SK-N-SH (cell line): ENCODE data around the gene CTPS1. TPM values are rescaled to one million over a fixed set of nuclear protein-coding genes. Genes with fewer than 3 reads are reported as not detected.

ENCODE experiments used
- CTCF ChIA-PET: fragments of 300-600, 350-600 bp; formaldehyde crosslinking; extraction: SDS; loops from one replicate; lab custom pipeline; 2021; lab: Yijun Ruan, JAX
- POLR2A ChIA-PET: fragments of 350-600 bp; sonication (Branson Sonifier 250); formaldehyde crosslinking; extraction: SDS; loops from one replicate; lab custom pipeline; 2020; ENCODE audit warnings: antibody characterized with exemption, inconsistent platforms; lab: Yijun Ruan, JAX
- DNase-seq: peaks from one replicate; pipeline ENCODE4 v3.0.0; 2012
- H2AFZ ChIP-seq: fragments of 200-600 bp; sonication (generic); 2 replicates; pipeline ENCODE4 v1.8.1; 2016; ENCODE audit warnings: antibody characterized with exemption, mild to moderate bottlenecking, low read depth
- H3F3A ChIP-seq: fragments of 200-600 bp; sonication (generic); replicated peaks from 2 replicates; pipeline ENCODE3; 2016; ENCODE audit warnings: antibody characterized with exemption, mild to moderate bottlenecking; ENCODE audit not compliant: insufficient read depth
- H3K27ac ChIP-seq, 2 experiments: fragments of 200-500 bp in 1 of 2; fragments of 200-600 bp in 1 of 2; sonication (Bioruptor generic) in 1 of 2; sonication (generic), shearing (Covaris generic) in 1 of 2; 2 replicates each; pipeline versions ENCODE4 v1.5.1 to v1.6.1; 2014 to 2016; ENCODE audit warnings: low read depth in 2 of 2, inconsistent platforms in 1 of 2, low read length in 1 of 2, mild to moderate bottlenecking in 1 of 2, mixed read lengths in 1 of 2
- H3K27me3 ChIP-seq: fragments of 200-600 bp; sonication (generic), shearing (Covaris generic); 2 replicates; pipeline ENCODE4 v1.6.1; 2016; ENCODE audit warnings: mixed run types; ENCODE audit not compliant: insufficient read depth
- H3K36me3 ChIP-seq, 2 experiments: fragments of 200-500 bp in 1 of 2; fragments of 200-600 bp in 1 of 2; sonication (Bioruptor generic) in 1 of 2; sonication (generic) in 1 of 2; replicated peaks in 1 of 2; 2 replicates each; pipeline versions ENCODE3 to v1.5.1; 2014 to 2016; ENCODE audit warnings: low read length in 1 of 2, mild to moderate bottlenecking in 1 of 2; ENCODE audit not compliant: insufficient read depth in 2 of 2, control insufficient read depth in 1 of 2
- H3K4me1 ChIP-seq, 2 experiments: fragments of 200-500 bp in 1 of 2; fragments of 200-600 bp in 1 of 2; sonication (Bioruptor generic) in 1 of 2; sonication (generic), shearing (Covaris generic) in 1 of 2; 2 replicates each; pipeline versions ENCODE4 v1.5.1 to v1.6.1; 2014 to 2016; ENCODE audit warnings: low read depth in 1 of 2, low read length in 1 of 2, mixed run types in 1 of 2; ENCODE audit not compliant: insufficient read depth in 2 of 2, control insufficient read depth in 1 of 2
- H3K4me2 ChIP-seq: fragments of 200-600 bp; sonication (generic), shearing (Covaris generic); 2 replicates; pipeline ENCODE4 v1.6.1; 2017; ENCODE audit warnings: mixed run types
- H3K4me3 ChIP-seq, 2 experiments: fragments of 200-500 bp in 1 of 2; fragments of 200-600 bp in 1 of 2; sonication (Bioruptor generic) in 1 of 2; sonication (generic), shearing (Covaris generic) in 1 of 2; 2 replicates each; pipeline versions ENCODE4 v1.5.1 to v1.8.1; 2014 to 2016; ENCODE audit warnings: low read depth in 2 of 2, inconsistent platforms in 1 of 2, low read length in 1 of 2, mild to moderate bottlenecking in 1 of 2, mixed read lengths in 1 of 2, moderate library complexity in 1 of 2
- H3K79me2 ChIP-seq: fragments of 200-600 bp; sonication (generic); 2 replicates; pipeline ENCODE4 v1.8.1; 2017; ENCODE audit warnings: mild to moderate bottlenecking; ENCODE audit not compliant: insufficient read depth
- H3K9ac ChIP-seq: fragments of 200-600 bp; sonication (generic); 2 replicates; pipeline ENCODE4 v1.6.1; 2017; ENCODE audit warnings: mixed run types
- H3K9me2 ChIP-seq: fragments of 200-600 bp; sonication (generic); 2 replicates; pipeline ENCODE4 v1.6.1; 2017; ENCODE audit warnings: mixed run types
- H3K9me3 ChIP-seq: fragments of 200-600 bp; sonication (generic); 2 replicates; pipeline ENCODE4 v1.6.1; 2017; ENCODE audit warnings: mixed run types, mild to moderate bottlenecking, moderate library complexity
- H4K20me1 ChIP-seq: fragments of 200-600 bp; sonication (generic); 2 replicates; pipeline ENCODE4 v1.6.1; 2017; ENCODE audit warnings: mild to moderate bottlenecking, mixed run types; ENCODE audit not compliant: insufficient read depth
- ELF1 ChIP-seq: IDR thresholded peaks from 2 replicates; pipeline ENCODE4 v1.4.0; 2012
- EP300 ChIP-seq, 2 experiments: IDR thresholded peaks; 2 replicates each; pipeline versions ENCODE4 v1.4.0 to v1.6.1; 2012; ENCODE audit warnings: borderline replicate concordance in 1 of 2, low read depth in 1 of 2, low read length in 1 of 2
- FOSL2 ChIP-seq: IDR thresholded peaks from 2 replicates; pipeline ENCODE4 v1.4.0; 2012; ENCODE audit warnings: low read depth, mild to moderate bottlenecking, moderate library complexity, borderline replicate concordance
- FOXJ3 ChIP-seq: sonication (generic); formaldehyde crosslinking; IDR thresholded peaks from 2 replicates; pipeline ENCODE4 v1.5.1; 2020; ENCODE audit warnings: mild to moderate bottlenecking, missing genetic modification reagents
- GABPA ChIP-seq: IDR thresholded peaks from 2 replicates; pipeline ENCODE4 v1.4.0; 2012; ENCODE audit warnings: low read depth, mild to moderate bottlenecking
- JUND ChIP-seq: IDR thresholded peaks from 2 replicates; pipeline ENCODE4 v1.4.0; 2012
- NRF1 ChIP-seq: IDR thresholded peaks from 2 replicates; pipeline ENCODE4 v1.6.1; 2012; ENCODE audit warnings: low read depth, mild to moderate bottlenecking, low read length
- POLR2AphosphoS5 ChIP-seq: IDR thresholded peaks from 2 replicates; pipeline ENCODE4 v1.6.1; 2012; ENCODE audit warnings: low read depth, low read length
- RCOR1 ChIP-seq: fragments of 150-350 bp; IDR thresholded peaks from 2 replicates; pipeline ENCODE4 v1.6.1; 2017; ENCODE audit warnings: antibody characterized with exemption, low read length
- RXRA ChIP-seq: IDR thresholded peaks from 2 replicates; pipeline ENCODE4 v1.4.0; 2012; ENCODE audit warnings: low read depth, mild to moderate bottlenecking, borderline replicate concordance
- TCF12 ChIP-seq: IDR thresholded peaks from 2 replicates; pipeline ENCODE4 v1.4.0; 2012
- TEAD4 ChIP-seq: IDR thresholded peaks from 2 replicates; pipeline ENCODE4 v1.4.0; 2012; ENCODE audit warnings: mild to moderate bottlenecking, borderline replicate concordance; ENCODE audit not compliant: insufficient read depth
- WGBS: methylation state at CpG from one replicate; pipeline ENCODE4 v1.1.6; 2017; ENCODE audit warnings: low lambda C conversion rate; 5-methylcytosine and 5-hydroxymethylcytosine counted together
- polyA plus RNA-seq, 3 experiments: library from polyadenylated mRNA; depleted of rRNA; stranded (reverse); fragments of >200 nt; gene quantifications; 2 replicates each; pipeline ENCODE4 v1.2.3, GENCODE V29; 2012
- TF ChIP-seq, protein P1 (sequence below): fragments of 150-350 bp; IDR thresholded peaks from 2 replicates; pipeline ENCODE4 v1.6.1; 2017; ENCODE audit warnings: antibody characterized with exemption, low read length, low read depth, borderline replicate concordance
- TF ChIP-seq, protein P2 (sequence below): IDR thresholded peaks from 2 replicates; pipeline ENCODE4; 2012
- TF ChIP-seq, protein P3 (sequence below): IDR thresholded peaks from 2 replicates; pipeline ENCODE4 v1.4.0; 2012; ENCODE audit warnings: low read depth, borderline replicate concordance
- TF ChIP-seq, protein P4 (sequence below): IDR thresholded peaks from 2 replicates; pipeline ENCODE4 v1.4.0; 2012; ENCODE audit warnings: low read depth

CTPS1 gene
- polyA plus RNA-seq, 1 of the 3 experiments (the other 2 are of a cell fraction), result 34.5 TPM

DNA sequence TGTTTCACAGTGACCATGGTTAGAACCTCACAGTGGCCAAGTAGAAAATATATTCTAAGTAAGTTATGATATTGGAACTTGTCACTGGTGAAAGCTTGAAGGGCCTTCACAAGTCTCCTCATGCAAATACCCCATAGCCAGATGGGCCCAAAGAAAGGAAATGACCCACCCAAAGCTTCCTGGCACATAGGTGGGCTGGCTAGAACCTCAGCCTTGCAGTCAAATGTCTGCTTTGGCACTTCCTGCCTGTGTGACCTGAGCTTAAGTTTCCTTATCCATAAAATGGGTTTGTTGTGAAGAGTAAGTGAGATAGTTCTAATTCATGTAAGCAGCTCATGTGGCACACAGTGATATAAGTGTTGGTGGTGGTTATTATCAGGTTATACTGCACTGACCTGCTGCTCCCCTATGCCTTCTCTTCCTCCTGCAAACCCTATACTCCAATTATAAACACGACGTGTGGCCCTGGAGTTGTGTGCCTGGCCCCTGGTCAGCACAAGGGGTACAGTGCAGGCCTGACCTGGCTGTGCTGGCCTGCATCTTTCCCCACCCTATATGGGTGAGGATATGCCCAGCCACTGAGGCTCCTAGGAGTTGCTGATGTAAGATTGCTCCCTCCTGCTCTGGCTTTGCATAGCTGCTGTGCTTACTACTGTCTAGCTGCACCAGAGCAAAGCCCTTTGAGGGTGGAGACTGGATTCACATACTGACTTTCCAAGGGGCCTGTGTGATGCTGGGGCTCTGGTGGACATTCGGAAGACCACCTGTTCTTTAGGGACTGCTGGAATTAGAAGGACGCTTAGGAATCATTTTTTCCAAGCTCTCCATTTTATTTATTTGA is 46.7 kb downstream of the CTPS1 start:
- no peak overlapping the region for H3K9ac ChIP-seq
- H3K4me3 ChIP-seq, result no peak overlapping the region
- no peak overlapping the region for H3K4me2 ChIP-seq
- no peaks in the 10 kb centered on the region for H3K79me2 ChIP-seq
- WGBS, result 100% methylated on average over 4 of the region's 4 CpGs
- no peaks in the 10 kb centered on the region for H3K9me3 ChIP-seq
- H3K27me3 ChIP-seq, result no peaks in the 10 kb centered on the region
- H3K36me3 ChIP-seq, result peaks cover 15 to 20% of the 10 kb centered on the region in 2 experiments
- DNase-seq, result no peak
- no peak overlapping the region for H2AFZ ChIP-seq
- ChIA-PET CTCF (interaction anchor here (0.7 to 2.7 kb wide), 2 partner anchors 12 to 79 kb away, joined by 3 to 12 read pairs; no protein-coding TSS in a partner anchor), POLR2A (no interaction called here)
- H3K4me1 ChIP-seq, result no peaks in the 10 kb centered on the region; a peak in 1 of 4 replicates
- no peaks in the 10 kb centered on the region for H4K20me1 ChIP-seq
- H3K9me2 ChIP-seq, result no peaks in the 10 kb centered on the region
- H3K27ac ChIP-seq, result no peak overlapping the region
- peaks cover 6% of the 10 kb centered on the region for H3F3A ChIP-seq
- TF ChIP-seq, protein P1, sequence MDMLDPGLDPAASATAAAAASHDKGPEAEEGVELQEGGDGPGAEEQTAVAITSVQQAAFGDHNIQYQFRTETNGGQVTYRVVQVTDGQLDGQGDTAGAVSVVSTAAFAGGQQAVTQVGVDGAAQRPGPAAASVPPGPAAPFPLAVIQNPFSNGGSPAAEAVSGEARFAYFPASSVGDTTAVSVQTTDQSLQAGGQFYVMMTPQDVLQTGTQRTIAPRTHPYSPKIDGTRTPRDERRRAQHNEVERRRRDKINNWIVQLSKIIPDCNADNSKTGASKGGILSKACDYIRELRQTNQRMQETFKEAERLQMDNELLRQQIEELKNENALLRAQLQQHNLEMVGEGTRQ, result no peak
- TF ChIP-seq TCF12, result no peak
- no peak for TF ChIP-seq NRF1
- no peak for TF ChIP-seq FOXJ3 (CRISPR knock-in tag)
- TF ChIP-seq, protein P2, sequence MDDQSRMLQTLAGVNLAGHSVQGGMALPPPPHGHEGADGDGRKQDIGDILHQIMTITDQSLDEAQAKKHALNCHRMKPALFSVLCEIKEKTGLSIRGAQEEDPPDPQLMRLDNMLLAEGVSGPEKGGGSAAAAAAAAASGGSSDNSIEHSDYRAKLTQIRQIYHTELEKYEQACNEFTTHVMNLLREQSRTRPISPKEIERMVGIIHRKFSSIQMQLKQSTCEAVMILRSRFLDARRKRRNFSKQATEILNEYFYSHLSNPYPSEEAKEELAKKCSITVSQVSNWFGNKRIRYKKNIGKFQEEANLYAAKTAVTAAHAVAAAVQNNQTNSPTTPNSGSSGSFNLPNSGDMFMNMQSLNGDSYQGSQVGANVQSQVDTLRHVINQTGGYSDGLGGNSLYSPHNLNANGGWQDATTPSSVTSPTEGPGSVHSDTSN, result no peak
- TF ChIP-seq GABPA, result no peak
- TF ChIP-seq, protein P3, sequence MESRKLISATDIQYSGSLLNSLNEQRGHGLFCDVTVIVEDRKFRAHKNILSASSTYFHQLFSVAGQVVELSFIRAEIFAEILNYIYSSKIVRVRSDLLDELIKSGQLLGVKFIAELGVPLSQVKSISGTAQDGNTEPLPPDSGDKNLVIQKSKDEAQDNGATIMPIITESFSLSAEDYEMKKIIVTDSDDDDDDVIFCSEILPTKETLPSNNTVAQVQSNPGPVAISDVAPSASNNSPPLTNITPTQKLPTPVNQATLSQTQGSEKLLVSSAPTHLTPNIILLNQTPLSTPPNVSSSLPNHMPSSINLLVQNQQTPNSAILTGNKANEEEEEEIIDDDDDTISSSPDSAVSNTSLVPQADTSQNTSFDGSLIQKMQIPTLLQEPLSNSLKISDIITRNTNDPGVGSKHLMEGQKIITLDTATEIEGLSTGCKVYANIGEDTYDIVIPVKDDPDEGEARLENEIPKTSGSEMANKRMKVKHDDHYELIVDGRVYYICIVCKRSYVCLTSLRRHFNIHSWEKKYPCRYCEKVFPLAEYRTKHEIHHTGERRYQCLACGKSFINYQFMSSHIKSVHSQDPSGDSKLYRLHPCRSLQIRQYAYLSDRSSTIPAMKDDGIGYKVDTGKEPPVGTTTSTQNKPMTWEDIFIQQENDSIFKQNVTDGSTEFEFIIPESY, result no peak
- no peak for TF ChIP-seq JUND
- TF ChIP-seq EP300 (IDR thresholded peaks at IDR 0.05; ENCODE audit: borderline replicate concordance in 1 of 2, low read depth in 1 of 2, low read length in 1 of 2), result no peak
- TF ChIP-seq POLR2AphosphoS5, result no peak
- no peak for TF ChIP-seq RXRA
- no peak for TF ChIP-seq FOSL2
- no peak for TF ChIP-seq ELF1
- TF ChIP-seq, protein P4, sequence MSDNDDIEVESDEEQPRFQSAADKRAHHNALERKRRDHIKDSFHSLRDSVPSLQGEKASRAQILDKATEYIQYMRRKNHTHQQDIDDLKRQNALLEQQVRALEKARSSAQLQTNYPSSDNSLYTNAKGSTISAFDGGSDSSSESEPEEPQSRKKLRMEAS, result no peak
- TF ChIP-seq RCOR1, result no peak
- TF ChIP-seq TEAD4, result no peak
